VCaP (cell line): ENCODE data around the gene CARS2.
"Not testable (repeated sequence)": the region's sequence is repeated elsewhere in the genome, so short reads cannot be mapped to it uniquely, and the experiment has no call there.

ENCODE experiments used
- H3K27ac ChIP-seq: fragments of 450-650 bp; 2 replicates; pipeline ENCODE4 v1.5.1; 2017
- TF ChIP-seq, protein P1 (sequence below): fragments of 450-650 bp; conservative IDR thresholded peaks from 2 replicates; pipeline ENCODE4 v1.5.1; 2017; ENCODE audit warnings: mild to moderate bottlenecking, moderate library complexity

The CARS2 gene

DNA sequence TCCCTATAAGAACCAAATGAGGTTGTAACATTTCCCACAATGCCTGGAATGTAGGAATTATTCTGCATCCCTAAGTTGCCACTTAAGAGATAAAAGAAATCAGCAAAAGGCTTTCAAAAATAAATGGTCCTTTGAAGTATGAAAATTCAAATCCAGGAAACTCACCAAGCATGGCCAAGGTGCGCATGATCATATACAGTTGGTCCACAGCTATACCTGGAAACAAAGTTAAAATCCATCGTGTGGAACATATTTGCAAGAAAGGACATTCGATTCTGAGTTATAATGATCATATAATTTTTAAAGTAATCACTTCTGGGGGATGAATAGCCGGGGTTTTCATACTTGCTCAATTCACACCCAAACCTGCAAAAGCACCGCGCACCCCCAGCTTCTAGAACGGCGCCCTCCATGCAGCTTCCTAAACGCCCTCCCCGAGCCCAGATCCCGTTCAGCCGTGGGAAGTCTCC, 525 bp downstream of the CARS2 start:
- H3K27ac ChIP-seq = peak overlapping the region; percentile 90
- TF ChIP-seq, protein P1, sequence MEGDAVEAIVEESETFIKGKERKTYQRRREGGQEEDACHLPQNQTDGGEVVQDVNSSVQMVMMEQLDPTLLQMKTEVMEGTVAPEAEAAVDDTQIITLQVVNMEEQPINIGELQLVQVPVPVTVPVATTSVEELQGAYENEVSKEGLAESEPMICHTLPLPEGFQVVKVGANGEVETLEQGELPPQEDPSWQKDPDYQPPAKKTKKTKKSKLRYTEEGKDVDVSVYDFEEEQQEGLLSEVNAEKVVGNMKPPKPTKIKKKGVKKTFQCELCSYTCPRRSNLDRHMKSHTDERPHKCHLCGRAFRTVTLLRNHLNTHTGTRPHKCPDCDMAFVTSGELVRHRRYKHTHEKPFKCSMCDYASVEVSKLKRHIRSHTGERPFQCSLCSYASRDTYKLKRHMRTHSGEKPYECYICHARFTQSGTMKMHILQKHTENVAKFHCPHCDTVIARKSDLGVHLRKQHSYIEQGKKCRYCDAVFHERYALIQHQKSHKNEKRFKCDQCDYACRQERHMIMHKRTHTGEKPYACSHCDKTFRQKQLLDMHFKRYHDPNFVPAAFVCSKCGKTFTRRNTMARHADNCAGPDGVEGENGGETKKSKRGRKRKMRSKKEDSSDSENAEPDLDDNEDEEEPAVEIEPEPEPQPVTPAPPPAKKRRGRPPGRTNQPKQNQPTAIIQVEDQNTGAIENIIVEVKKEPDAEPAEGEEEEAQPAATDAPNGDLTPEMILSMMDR = no peak

DNA sequence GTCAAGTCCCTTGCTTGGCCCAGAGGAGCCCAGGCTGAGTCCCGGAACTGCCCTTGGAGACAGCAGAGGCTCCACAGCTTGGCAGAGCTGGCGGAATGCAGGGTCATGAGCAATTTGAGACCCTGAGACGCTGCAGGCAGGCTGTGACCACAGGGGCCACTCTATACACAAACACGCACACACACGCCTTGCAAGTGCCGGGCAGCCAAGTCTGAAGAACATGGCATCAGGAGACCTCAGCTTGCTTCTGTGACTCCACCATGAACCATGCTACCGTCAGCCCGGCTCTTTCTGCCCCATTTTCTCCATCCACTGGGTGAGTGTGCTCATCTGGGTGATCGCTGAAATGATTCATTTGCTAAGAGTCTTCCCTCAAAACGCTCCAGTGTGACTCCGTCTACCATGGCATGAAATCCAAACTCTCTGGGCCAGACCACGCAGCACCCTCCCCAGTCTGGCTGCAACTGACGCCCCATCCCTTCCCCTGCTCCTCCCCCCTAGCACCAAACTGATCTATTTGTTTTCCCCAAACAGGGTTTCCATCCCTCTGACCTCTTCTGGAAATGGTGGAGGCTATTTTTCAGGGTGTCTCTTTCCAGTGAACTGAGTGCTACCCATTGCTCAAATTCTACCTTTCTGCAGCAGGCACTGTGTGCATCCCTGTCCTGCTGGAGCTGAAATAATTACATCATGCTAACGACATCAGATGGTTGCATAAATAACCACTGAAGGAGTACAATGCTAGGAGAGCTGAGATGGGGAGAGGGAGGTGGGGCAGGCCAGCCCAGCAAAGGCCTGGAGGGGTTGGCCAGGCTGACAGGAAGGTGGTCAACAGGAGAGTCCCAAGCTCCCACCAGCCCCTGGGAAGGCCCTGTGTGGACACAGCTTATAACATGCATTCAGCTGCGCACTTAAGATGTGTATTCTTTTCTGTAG, 3.1 kb downstream of the CARS2 start:
- peak overlapping the region; percentile 2; the same call in 1 of the 2 replicates for H3K27ac ChIP-seq

DNA sequence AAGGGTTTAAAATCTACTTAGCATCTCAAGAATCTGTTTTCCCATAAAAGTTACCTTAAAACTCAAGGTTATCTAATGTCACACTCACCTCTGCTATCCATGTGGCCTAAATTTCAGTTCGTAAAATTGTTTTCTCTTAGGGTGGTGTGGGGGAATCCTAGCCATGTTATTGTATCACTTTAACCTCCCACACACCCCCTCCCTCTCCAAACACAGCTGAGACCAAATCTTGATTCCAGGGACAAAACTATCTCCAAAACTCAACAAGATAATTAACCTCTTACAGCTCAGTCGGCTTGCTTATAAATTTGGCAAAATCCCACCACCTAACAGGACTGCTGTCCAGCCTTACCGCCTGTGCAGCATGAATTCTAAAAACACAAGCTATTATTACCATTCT, 3.8 kb downstream of the CARS2 start:
- TF ChIP-seq, protein P1 = no peak
- peak overlapping the region; percentile 2; the same call in 1 of the 2 replicates for H3K27ac ChIP-seq

More for the DNA sequence above, 3.1 kb downstream of the CARS2 start:
- TF ChIP-seq, protein P1 = no peak

DNA sequence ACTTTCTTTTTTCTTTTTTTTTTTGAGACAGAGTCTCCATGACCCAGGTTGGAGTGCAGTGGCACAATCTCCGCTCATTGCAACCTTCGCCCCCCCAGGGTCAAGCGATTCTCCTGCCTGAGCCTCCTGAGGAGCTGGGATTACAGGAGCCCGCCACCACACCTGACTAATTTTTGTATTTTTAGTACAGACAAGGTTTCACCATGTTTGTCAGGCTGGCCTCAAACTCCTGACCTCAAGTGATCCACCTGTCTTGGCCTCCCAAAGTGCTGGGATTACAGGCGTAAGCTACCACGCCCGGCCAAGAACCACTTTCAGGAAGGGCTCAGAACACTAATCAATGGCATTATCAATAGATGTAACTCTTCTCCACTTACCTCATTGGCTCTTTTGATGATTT, 4.9 kb downstream of the CARS2 start:
- not testable (repeated sequence) for H3K27ac ChIP-seq

DNA sequence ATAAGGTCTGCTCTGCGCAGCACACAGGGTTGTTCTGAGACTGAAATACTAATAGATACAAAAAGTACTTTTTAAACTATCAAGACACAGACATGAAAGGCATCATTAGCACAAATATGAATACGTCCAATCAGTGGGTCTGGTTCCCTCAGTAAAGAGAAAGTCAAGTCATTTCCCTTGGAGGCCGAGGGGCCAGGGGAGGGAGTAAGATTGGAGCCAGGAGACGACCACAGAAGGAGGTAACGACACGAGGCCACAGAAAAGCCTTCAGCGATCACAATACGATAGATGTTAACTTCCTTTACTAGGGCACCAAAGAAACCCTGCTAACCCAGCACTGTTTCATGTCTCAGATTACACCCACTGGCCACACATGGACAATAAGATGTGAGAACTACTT, 5.3 kb downstream of the CARS2 start:
- TF ChIP-seq, protein P1 = no peak
- no peak overlapping the region for H3K27ac ChIP-seq

DNA sequence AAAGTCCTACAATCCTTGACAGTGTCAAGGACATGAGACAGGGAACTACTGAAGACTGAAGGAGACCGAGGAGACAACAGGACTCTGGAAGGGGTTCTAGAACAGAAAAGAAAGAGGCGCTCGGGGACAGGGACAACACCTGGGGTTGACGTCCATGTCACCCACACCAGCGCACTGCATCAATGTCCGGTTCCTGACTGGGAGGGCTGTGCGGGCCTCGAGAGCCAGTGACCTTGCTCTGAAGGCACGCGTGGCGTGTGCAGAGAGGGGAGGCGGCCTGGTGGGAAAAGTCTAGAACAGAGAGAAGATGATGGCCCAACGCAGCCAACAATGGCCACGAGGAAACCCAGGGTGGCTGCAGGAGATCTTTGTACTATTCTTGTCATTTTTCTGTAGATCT, 5.7 kb downstream of the CARS2 start:
- TF ChIP-seq, protein P1 = no peak
- no peak overlapping the region for H3K27ac ChIP-seq

DNA sequence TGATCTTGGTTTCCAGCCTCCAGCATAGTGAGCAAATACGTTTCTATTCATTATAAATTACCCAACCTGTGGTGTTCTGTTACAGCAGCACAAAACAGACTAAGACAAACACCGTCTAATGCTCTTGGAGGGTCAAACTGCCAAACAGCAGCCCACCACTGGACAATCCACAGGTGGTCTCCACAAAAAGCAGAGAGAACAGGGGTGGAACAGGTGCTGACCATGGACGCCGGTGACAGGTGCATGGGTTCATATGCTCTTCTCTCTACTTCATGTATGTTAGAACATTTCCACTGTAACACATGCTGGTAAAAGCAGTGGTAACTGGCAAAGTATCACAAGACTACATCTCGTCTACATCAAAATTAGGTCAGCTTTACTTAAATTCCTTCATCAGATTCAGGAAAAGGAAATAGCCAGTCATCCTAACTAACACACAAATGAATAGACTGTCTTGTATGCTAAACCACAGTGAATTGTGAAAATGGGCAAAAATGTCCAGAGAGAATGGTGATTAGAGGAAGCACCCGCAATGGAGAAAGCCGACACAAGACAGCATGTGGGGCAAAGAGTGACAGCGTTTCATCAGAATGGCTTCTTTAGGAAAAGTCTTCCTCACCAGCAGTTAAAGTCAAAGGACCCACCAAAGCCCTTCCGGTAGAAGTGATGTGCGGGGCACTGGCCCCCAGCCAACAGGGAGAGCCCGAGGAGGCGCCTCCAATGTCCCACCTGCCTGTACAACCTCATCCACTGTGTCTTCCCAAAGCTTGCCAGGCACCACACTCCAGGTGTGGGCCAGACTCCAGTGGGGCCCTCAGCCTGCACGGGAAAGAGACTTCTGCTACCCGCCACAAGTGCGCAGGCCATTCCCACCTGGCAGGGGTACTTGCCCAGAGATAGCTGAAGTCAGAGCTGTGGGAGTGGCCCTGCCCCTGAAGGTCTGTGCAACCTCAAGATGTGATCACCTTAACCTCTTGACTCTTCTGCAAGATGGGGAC, 6.5 kb downstream of the CARS2 start:
- TF ChIP-seq, protein P1 = no peak
- no peak overlapping the region for H3K27ac ChIP-seq
